ENCODE results near the gene ETV3L. TPM values are rescaled to one million over a fixed set of nuclear protein-coding genes. Genes with fewer than 3 reads are reported as not detected.
"Not testable (repeated sequence)": the region's sequence is repeated elsewhere in the genome, so short reads cannot be mapped to it uniquely, and the experiment has no call there.

Gene ETV3L
- total RNA-seq, 1 donor from 2014 or later = not detected

- TF ChIP-seq CTCF (IDR thresholded peaks at IDR 0.05; ENCODE audit: insufficient read depth, low read length, poor library complexity, severe bottlenecking) = no peak
- no peak for DNase-seq (ENCODE audit: low read depth)
- H3K4me3 ChIP-seq (ENCODE audit: low read depth, low read length) = no peak overlapping the region
- H3K27me3 ChIP-seq (ENCODE audit: control insufficient read depth, insufficient read depth, low read length) = no peaks in the 10 kb centered on the region
- no peaks in the 10 kb centered on the region for H3K36me3 ChIP-seq (ENCODE audit: control insufficient read depth, insufficient read depth, low read length)
These were observed 43.3 kb downstream of the ETV3L start for GRCh38 chr1:157056269-157056668.

DNA sequence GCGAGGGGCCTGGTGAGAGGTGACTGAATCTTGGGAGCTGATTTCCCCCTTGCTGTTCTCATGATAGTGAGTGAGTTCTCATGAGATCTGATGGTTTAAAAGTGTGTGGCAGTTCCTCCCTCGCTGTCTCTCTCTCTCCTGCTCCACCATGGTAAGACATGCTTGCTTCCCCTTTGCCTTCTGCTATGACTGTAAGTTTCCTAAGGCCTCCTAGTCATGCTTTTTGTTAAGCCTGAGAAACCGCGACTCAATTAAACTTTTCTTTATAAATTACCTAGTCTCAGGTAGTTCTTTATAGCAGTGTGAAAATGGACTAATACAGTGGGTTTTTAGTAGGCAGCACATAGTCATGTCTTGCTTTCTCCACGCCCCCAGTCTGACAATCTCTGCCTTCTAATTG, 43.9 kb downstream of the ETV3L start:
- DNase-seq (ENCODE audit: low read depth); H3K27me3 ChIP-seq (ENCODE audit: control insufficient read depth, insufficient read depth, low read length); H3K4me3 ChIP-seq (ENCODE audit: low read depth, low read length); H3K36me3 ChIP-seq (ENCODE audit: control insufficient read depth, insufficient read depth, low read length): not testable (repeated sequence)

- no peak overlapping the region for H3K4me3 ChIP-seq (ENCODE audit: low read depth, low read length)
- no peaks in the 10 kb centered on the region for H3K36me3 ChIP-seq (ENCODE audit: control insufficient read depth, insufficient read depth, low read length)
- no peak for DNase-seq (ENCODE audit: low read depth)
- TF ChIP-seq CTCF (IDR thresholded peaks at IDR 0.05; ENCODE audit: insufficient read depth, low read length, poor library complexity, severe bottlenecking) = no peak
- peaks cover 4% of the 10 kb centered on the region for H3K27me3 ChIP-seq (ENCODE audit: control insufficient read depth, insufficient read depth, low read length)
These were observed 48.8 kb downstream of the ETV3L start for GRCh38 chr1:157050836-157051235.

GRCh38 chr1:157047062-157047410, 52.6 kb downstream of the ETV3L start:
- Histone ChIP-seq H3K36me3 (ENCODE audit: control insufficient read depth, insufficient read depth, low read length) (no peaks in the 10 kb centered on the region), H3K4me3 (ENCODE audit: low read depth, low read length) (no peak overlapping the region), H3K27me3 (ENCODE audit: control insufficient read depth, insufficient read depth, low read length) (peaks cover 4% of the 10 kb centered on the region)
- DNase-seq (ENCODE audit: low read depth) = no peak
- no peak for TF ChIP-seq CTCF (IDR thresholded peaks at IDR 0.05; ENCODE audit: insufficient read depth, low read length, poor library complexity, severe bottlenecking)

GRCh38 chr1:157045250-157046218, 54.1 kb downstream of the ETV3L start, which contains the start of gene ARHGEF11:
Gene ARHGEF11, minus strand, starts transcription at chr1:157045742. Its CDS starts 1,412 bp downstream, at chr1:157044330.
- Histone ChIP-seq H3K4me3 (ENCODE audit: low read depth, low read length) (peak within 1 kb of the TSS; percentile 72), H3K36me3 (ENCODE audit: control insufficient read depth, insufficient read depth, low read length) (no peaks in the 10 kb centered on the region), H3K27me3 (ENCODE audit: control insufficient read depth, insufficient read depth, low read length) (no peaks in the 10 kb centered on the region)
- DNase-seq (ENCODE audit: low read depth) = peak; percentile 49
- TF ChIP-seq CTCF (IDR thresholded peaks at IDR 0.05; ENCODE audit: insufficient read depth, low read length, poor library complexity, severe bottlenecking) = no peak

DNA sequence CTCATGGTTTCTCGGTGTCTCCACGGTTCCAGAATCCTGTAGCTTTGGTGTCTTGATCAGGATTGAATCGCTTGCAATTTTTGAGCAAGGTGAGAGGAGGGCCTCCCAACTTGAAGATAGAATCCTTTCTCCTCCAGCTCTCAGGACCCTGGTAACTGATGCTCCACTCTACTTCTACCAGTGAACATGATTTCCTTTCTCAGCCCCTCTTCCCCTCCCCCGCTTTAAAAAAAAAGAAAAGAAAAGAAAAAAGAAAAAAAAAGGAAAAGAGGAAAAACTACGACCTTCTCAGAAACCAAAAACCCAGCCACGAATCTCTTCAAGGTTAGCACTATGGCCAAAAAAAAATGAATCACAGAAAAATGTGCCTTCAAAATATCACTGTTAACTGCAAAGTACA, 55.3 kb downstream of the ETV3L start:
- peak overlapping the region; percentile 72 for H3K4me3 ChIP-seq (ENCODE audit: low read depth, low read length)
- no peaks in the 10 kb centered on the region for H3K36me3 ChIP-seq (ENCODE audit: control insufficient read depth, insufficient read depth, low read length)
- no peak for TF ChIP-seq CTCF (IDR thresholded peaks at IDR 0.05; ENCODE audit: insufficient read depth, low read length, poor library complexity, severe bottlenecking)
- no peak for DNase-seq (ENCODE audit: low read depth)
- no peaks in the 10 kb centered on the region for H3K27me3 ChIP-seq (ENCODE audit: control insufficient read depth, insufficient read depth, low read length)
